GM06990 (cell line): Measurements from ENCODE around the gene ITIH4.

Experiments used
- DNase-seq: peaks from one replicate; pipeline ENCODE4 v3.0.0-alpha.2; 2011; ENCODE audit not compliant: insufficient read length; ENCODE audit errors: extremely low read depth
- H3K27me3 ChIP-seq: replicated peaks from 2 replicates; pipeline ENCODE4 v1.6.0; 2011; ENCODE audit warnings: low read length; ENCODE audit not compliant: control insufficient read depth, insufficient read depth
- H3K36me3 ChIP-seq: 2 replicates; pipeline ENCODE4 v1.5.1; 2011; ENCODE audit warnings: low read length; ENCODE audit not compliant: control insufficient read depth, insufficient read depth
- H3K4me3 ChIP-seq: replicated peaks from 2 replicates; pipeline ENCODE4 v1.5.1; 2011; ENCODE audit warnings: low read depth, mild to moderate bottlenecking, control low read depth, low read length
- CTCF ChIP-seq: IDR thresholded peaks from 2 replicates; pipeline ENCODE4 v1.5.1; 2011; ENCODE audit warnings: low read length, control low read depth, mild to moderate bottlenecking, inconsistent platforms; ENCODE audit not compliant: insufficient read depth, poor library complexity, severe bottlenecking

Gene ITIH4

DNA sequence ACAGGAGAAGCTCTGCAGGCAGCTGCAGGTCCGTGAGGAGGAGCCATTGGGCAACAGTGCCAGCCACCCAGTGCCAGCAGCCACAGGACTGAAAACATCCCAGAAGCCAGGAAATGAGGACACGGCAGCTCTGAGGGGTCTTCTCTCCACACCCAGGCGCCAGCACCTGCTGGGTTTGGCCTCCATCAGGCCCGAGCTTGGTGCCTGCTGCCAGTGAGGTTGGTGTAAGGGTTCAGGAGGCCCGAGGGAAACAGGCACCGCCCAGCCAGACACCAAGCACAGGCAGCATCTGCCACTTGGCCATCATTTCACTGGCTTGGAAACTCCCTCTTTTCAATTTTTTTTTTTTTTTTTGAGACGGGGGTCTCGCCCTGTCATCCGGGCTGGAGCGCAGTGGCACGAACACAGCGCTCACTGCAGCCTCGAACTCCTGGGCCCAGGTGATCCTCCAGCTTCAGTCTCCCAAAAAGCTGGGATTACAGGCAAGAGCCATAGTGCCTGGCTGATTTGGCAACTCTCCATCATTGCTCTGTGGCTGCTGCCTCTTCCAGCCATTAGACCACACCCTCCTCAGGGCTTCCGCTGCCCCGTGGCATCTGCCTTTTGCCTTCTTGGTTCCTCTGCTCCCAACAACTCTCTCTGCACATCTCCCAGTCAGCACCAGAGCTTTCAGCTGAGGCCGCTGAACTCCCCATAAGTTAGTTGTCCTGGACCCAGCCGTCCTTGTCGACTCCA, 37.3 kb downstream of the ITIH4 start:
- no peak for TF ChIP-seq CTCF
- H3K4me3 ChIP-seq = no peak overlapping the region
- no peaks in the 10 kb centered on the region; the same call in 1 of the 2 replicates for H3K27me3 ChIP-seq
- DNase-seq = no peak
- no peaks in the 10 kb centered on the region for H3K36me3 ChIP-seq

DNA sequence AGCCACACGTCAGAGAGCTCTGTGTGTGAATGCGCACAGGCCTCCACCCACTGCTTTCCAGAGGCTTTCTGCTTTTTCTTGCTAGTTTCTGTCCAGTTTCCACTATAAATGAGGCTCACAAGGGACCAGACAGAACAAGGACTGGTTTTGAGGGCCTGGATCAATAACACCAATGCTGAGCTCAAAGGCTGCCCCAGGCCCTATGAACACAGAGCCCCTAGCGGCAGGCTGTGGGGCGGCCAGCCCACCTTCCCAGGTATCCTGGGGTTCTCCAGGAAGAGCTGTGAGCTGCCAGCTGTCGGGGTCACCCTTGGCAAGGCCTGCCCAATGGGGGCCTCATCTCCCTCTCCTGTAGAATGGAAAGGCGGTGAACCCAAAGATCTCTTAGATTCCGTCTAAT, 38.1 kb downstream of the ITIH4 start:
- DNase-seq = no peak
- Histone ChIP-seq H3K36me3 (no peaks in the 10 kb centered on the region), H3K27me3 (no peaks in the 10 kb centered on the region; the same call in 1 of the 2 replicates), H3K4me3 (no peak overlapping the region)
- TF ChIP-seq CTCF = peak; percentile 54

DNA sequence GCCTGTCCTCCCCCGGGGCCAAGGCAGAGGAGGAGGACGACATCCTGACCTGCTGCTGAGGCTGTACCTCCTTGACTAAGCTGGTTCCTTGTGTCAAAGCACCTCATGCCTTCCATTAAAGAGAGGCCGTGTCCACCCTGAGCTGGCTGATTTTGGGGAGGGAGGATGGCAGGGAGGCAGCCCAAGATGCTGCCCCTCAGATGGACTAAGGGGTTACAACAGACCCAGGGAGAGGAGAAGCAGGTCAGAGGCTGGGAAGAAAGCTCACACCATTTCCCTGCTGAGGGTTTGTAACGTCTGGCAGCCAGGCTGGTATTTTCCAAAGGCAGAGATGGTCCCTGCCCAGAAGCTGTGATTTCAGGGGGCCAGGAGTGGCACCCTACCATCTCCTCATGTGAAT, 38.5 kb downstream of the ITIH4 start:
- TF ChIP-seq CTCF = no peak
- no peaks in the 10 kb centered on the region for H3K36me3 ChIP-seq
- DNase-seq = no peak
- H3K4me3 ChIP-seq = no peak overlapping the region
- H3K27me3 ChIP-seq = no peaks in the 10 kb centered on the region; the same call in 1 of the 2 replicates

DNA sequence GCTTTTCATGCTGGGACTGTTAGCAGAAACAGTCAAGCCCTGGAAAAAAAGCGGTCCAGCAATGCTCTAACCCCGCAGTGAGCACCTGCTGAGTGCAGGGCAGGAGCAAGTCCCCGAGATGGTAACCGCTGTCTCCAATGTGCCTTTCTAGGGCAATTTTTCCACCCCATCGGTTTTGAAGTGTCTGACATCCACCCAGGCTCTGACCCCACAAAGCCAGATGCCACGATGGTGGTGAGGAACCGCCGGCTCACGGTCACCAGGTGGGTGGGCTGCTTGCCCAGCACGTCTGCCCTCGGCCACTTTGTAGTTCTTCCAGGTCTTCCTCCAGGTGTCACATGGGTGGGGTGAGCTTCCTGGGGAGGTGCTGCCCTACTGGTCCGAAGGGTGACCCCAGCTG, 39.1 kb downstream of the ITIH4 start:
- H3K36me3 ChIP-seq = no peaks in the 10 kb centered on the region
- no peak overlapping the region for H3K4me3 ChIP-seq
- H3K27me3 ChIP-seq = no peaks in the 10 kb centered on the region; the same call in 1 of the 2 replicates
- DNase-seq = no peak
- TF ChIP-seq CTCF = no peak

GRCh38 chr3:52790741-52791140, 39.7 kb downstream of the ITIH4 start:
- Histone ChIP-seq H3K27me3 (no peaks in the 10 kb centered on the region; the same call in 1 of the 2 replicates), H3K36me3 (no peaks in the 10 kb centered on the region), H3K4me3 (no peak overlapping the region)
- TF ChIP-seq CTCF = no peak
- no peak for DNase-seq
